Esophagus squamous epithelium (tissue), 4 donors: ENCODE results near the gene CTNNB1.

Experiments
- POLR2A ChIP-seq, 4 donors: fragments of 450-650 bp; IDR thresholded peaks; one replicate each; pipeline ENCODE4 v1.6.1; 2017; ENCODE audit warnings: antibody characterized with exemption in 4 of 4, mild to moderate bottlenecking in 4 of 4, moderate library complexity in 3 of 4
- TF ChIP-seq, protein P1 (sequence below), 6 experiments: fragments of 450-650 bp in 4 of 6; fragments of 200-600 bp in 2 of 6; sonication (generic) in 2 of 6; IDR thresholded peaks; one replicate each; pipeline ENCODE4 v1.5.1; 2016 to 2019; ENCODE audit warnings: antibody characterized with exemption in 6 of 6, mild to moderate bottlenecking in 4 of 6, moderate library complexity in 4 of 6

- TF ChIP-seq, protein P1, sequence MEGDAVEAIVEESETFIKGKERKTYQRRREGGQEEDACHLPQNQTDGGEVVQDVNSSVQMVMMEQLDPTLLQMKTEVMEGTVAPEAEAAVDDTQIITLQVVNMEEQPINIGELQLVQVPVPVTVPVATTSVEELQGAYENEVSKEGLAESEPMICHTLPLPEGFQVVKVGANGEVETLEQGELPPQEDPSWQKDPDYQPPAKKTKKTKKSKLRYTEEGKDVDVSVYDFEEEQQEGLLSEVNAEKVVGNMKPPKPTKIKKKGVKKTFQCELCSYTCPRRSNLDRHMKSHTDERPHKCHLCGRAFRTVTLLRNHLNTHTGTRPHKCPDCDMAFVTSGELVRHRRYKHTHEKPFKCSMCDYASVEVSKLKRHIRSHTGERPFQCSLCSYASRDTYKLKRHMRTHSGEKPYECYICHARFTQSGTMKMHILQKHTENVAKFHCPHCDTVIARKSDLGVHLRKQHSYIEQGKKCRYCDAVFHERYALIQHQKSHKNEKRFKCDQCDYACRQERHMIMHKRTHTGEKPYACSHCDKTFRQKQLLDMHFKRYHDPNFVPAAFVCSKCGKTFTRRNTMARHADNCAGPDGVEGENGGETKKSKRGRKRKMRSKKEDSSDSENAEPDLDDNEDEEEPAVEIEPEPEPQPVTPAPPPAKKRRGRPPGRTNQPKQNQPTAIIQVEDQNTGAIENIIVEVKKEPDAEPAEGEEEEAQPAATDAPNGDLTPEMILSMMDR (IDR thresholded peaks at IDR 0.05): no peak
- TF ChIP-seq POLR2A (IDR thresholded peaks at IDR 0.05): no peak
These were observed 5.3 kb upstream of the CTNNB1 start for GRCh38 chr3:41193794-41194539.
